GM19240 (cell line): ENCODE measurements around the gene ACTR3.
"Not testable (repeated sequence)": the region's sequence is repeated elsewhere in the genome, so short reads cannot be mapped to it uniquely, and the experiment has no call there.

Source experiments
- DNase-seq: peaks from one replicate; pipeline ENCODE4 v3.0.0; 2011; ENCODE audit warnings: low spot score; ENCODE audit not compliant: insufficient read length

ACTR3 gene

DNA sequence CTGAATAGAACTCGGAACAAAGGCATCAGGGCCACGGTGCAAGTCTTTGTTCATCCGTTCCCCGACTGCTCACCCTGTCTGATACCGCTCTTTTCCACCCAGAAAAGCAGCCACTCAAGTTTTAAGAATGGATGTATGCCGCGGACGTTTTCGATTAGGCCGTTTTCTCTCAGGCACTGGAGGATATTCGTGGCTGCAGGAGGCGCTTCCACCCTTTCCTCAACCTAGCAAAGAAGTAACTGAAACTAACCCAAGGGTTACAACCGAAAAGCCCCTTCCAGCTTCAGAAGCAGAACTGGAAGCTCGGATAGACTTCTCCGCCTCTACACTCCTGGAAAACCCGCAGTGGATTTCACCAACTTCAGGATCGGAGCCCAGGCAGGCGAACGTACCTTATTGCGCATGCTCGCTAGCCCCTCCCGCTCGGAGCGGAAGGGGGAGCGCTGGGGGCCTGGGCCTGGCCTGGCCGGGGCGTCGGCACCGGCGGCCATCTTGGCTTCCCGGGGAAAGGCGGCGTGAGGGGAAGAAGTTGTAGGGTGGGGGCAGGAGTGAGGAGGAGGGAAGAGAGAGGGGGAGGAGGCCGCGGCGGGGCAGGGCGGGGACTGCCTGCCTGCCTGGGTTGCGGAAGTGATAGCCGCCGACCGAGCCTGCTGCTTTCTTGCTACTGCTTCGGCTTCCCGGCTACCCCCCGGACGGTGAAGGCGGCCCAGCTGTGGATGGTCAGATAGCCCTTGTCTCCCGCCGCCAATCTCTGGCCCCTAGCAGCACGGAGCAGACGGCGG lies at the start of gene ACTR3:
ACTR3 (plus strand) TSS at position 619 of the 782 bp plus-strand sequence. CDS start 191 bp downstream, outside the sequence.
- peak; percentile 31 for DNase-seq

DNA sequence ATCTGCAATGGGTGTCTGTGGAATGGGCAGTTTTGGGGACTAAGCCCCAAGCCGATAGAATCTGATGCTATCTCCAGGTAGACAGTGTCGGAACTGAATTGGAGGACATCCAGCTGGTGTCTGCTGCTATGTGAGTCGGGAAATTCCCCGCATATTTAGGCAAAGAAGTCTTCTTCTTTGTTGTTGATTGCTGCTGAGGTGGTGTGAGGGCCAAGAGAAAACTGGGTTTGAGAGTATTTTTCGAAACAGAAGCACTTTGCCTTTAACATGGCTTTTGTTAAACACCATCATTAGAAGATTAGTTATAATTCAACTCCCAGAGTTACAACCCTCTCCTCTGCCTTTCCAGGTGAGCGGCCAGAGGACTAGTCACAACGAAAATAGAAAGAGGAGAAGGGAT lies 49.4 kb upstream of the ACTR3 start:
- DNase-seq: no peak

GRCh38 chr2:113842919-113843736 lies 46.8 kb upstream of the ACTR3 start:
- no peak for DNase-seq

- not testable (repeated sequence) for DNase-seq
These were observed 46.2 kb upstream of the ACTR3 start for GRCh38 chr2:113843737-113844050.

- no peak for DNase-seq
These were observed 44.6 kb upstream of the ACTR3 start for GRCh38 chr2:113845261-113845660.

GRCh38 chr2:113845796-113846195 lies 44.1 kb upstream of the ACTR3 start:
- not testable (repeated sequence) for DNase-seq

DNA sequence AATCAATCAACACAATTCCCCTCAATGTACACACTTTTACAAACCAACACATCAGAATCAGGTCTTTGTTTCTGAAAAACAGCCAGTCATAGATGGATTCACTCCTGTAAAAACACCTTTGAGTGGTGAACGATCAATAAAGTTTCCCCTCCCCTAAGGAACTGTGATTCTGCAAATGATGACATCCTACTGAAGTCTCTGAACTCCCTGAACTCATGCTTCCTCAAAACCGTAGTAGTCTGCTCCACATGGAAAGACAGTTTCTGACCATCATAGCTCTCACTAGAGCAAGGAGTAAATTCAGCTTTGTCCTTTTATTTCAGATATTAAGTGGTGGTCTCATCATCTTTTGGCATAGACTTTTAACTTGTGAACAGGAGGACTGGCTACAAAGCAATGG lies 43.5 kb upstream of the ACTR3 start:
- DNase-seq: no peak

- no peak for DNase-seq
These were observed 42.7 kb upstream of the ACTR3 start for GRCh38 chr2:113847144-113847543.

DNA sequence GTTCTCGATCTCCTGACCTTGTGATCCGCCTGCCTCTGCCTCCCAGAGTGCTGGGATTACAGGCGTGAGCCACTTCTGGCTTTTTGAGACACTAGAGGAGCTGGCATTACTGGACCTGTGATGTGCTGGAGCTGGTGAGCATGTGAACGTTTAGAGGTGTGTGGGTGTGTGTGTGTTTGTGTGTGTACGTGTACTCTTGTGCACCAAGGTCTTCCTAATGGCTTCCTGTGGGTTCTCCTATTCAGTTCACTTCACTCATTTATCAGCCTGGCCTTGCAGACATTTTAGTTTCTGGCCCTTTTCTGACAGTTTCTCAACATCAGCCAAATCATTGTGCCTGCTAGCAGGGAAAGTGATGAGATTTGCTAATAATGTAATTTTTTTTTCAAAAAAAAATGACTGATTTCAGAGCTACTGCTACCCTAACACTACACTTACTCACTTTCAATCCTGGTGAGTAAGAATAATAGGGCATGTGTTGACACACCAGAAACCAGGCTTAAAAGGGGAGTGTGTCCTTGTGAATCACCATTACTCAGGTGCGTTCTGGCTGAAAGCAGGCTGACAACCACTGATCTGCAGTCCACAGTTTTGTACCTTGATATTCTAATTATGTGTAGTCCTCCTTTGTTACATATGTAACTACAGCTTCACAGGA lies 41.0 kb upstream of the ACTR3 start:
- DNase-seq: no peak

DNA sequence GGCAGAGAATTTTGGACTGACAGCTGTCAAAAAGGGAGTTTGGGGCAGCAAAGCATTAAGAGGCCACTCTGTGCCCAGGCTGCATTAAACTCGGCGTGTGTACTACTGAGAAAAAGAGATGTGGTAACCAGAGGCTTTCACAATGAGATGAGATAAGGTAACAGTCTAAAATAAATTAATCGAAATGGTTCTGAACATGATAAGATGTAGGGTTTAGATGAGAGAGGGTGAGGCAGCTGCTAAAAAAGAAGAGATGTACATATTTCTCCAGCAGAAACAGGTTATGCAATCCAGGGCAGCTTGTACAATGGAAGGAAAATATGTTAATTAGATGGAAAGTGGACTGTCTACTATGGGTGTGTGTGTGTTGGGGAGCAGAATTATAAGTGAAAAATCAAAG lies 39.2 kb upstream of the ACTR3 start:
- DNase-seq: no peak

DNA sequence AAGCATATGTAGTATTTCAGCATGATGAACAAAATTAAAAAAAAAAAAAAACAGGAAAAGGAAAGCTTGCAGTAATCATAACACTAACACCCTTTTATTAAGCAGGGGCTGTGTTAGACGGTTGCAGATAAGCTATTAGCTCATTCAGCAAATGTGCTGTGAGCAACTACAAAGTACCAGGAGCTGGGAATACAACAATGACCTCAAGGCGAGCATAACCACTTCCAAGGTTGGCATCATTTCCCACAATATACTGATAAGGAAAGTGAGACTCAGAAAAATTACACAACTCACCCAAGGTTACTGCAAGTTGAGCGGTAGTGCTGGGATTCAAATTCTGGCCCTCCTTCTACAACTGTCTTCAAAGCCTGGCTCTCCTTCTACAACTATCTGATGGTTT lies 38.2 kb upstream of the ACTR3 start:
- no peak for DNase-seq

DNA sequence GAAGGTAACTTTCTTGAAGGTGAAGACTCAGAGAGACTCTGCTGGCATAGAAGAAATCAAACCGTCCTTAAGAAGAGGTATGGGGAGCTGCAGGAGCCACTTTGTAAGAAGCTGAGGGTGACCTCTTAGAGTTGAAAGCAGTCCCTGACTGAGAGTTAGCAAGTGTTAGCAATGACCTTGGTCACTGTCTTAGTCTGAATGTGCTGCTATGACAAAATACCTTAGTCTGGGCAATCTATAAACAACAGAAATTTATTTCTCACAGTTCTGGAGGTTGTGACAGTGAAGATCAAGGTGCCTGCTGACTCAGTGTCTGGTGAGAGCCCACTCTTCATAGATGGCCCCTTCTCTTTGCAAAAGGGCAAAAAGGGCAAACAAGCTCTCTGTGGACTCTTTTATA lies 35.7 kb upstream of the ACTR3 start:
- DNase-seq: no peak

- DNase-seq: no peak
These were observed 34.7 kb upstream of the ACTR3 start for GRCh38 chr2:113854970-113855740.

DNA sequence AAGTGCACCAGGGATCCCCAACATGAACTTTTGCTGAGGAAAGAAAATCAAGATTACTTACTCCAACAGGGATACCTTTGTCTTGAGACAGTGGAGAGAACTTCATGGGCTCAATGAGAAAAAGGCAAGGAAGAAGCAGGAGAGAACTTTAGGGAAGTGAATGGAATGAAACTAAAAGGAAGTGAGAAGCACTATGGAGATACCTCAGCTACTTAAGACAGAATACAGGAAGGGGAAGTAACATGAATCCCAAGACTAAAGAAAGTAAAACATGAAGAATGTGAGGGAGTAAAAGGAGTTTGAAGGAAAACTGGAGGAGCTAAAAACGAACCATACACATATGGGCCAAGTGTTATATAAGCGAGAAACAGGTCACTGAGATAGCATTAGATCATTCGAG lies 32.4 kb upstream of the ACTR3 start:
- DNase-seq: no peak

GRCh38 chr2:113858764-113859163 lies 31.1 kb upstream of the ACTR3 start:
- no peak for DNase-seq

GRCh38 chr2:113861740-113862139 lies 28.1 kb upstream of the ACTR3 start:
- no peak for DNase-seq

- DNase-seq: no peak
These were observed 26.7 kb upstream of the ACTR3 start for GRCh38 chr2:113863144-113863543.

GRCh38 chr2:113867571-113867970 lies 22.3 kb upstream of the ACTR3 start:
- DNase-seq: no peak

DNA sequence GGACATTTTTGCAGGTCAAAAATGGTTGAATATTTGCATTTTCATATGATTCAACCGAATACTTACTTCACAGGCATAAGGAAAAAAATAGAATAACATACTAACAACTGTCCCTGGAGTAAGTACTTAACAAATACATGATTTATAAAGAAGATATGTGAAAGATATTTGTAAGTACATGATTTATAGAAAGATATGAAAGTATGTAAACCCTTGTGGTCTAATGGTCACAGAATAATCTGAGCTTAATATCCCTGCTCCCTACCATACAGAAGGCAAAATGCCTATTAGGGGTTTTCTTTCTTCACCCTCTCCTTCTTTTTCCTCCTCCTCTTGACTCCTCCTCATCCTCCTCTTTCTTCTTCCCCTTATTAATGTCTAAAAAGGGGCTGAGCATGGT lies 20.6 kb upstream of the ACTR3 start:
- DNase-seq: no peak

DNA sequence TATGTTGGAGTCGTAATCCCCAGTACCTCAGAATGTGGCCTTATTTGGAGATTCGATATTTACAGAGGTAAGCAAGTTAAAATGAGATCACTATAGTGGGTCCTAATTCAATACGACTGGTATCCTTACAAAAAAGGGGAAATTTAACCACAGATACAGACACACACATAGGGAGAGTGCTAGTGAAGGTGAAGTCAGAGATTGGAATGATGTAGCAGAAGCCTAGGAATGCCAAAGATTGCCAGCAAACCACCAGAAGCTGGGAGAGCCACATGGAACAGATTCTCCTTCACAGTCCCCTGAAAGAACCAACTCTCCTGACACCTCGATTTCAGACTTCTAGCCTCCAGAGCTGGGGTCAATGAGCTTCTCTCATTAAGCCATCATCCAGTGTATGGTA lies 17.7 kb upstream of the ACTR3 start:
- DNase-seq: no peak

DNA sequence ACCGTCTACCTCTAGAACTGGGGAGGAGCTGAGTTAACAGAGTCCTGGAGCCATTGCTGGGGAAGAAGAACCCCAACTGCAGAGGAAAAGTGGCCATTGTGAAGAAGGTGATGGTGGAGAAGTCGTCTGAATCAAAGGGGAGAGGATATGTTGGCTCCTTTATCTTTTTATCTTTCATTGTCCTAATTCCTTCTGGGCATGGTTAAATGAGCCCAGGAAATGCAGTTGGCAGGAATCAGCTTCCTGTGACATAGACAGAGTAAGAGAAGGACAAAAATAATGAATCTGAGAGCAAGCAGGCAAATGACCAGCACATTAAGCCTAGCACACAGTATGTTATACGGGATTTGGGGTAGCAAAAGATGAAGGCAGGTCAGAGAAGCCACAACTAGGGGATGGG lies 16.0 kb upstream of the ACTR3 start:
- DNase-seq: no peak

DNA sequence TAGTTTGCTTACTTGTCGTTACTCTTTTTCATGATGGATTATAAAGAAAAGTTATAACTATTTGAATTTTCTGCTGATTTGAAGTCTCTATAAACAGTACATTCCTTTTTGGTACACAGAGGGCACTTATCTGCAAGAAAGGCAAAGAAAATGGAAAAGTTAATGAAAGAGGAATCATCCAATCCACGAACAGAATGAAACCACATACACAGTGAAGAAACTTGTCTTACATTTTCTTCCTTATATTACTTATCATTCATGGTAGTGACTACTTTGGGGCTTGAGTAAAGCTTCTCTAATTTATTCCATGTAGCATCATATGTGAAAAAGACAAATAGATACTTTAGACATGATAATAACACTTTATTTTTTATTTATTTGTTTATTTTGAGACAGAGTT lies 14.8 kb upstream of the ACTR3 start:
- no peak for DNase-seq
